Measurements from ENCODE around the gene FHAD1.

- TF ChIP-seq POLR2A (IDR thresholded peaks at IDR 0.05) (no peak), CTCF (IDR thresholded peaks at IDR 0.05) (no peak)
Measured at GRCh38 chr1:15442759-15443158, 195.7 kb downstream of the FHAD1 start.

All from right lobe of liver (tissue), 4 donors.